Endothelial cell of umbilical vein (primary cell): ENCODE measurements around the gene CCN5. TPM values are rescaled to one million over a fixed set of nuclear protein-coding genes. Genes with fewer than 3 reads are reported as not detected.

Source experiments
- BruUV-seq: library from RNA; stranded (reverse); fragments of 400-500 nt; replicated peaks from 2 replicates; lab custom pipeline; 2021; lab: Mats Ljungman, UMichigan
- CTCF ChIA-PET: fragments of 300-600, 350-600 bp; sonication (Branson Sonifier 250); formaldehyde crosslinking; loops from one replicate; lab custom pipeline; 2021; ENCODE audit warnings: antibody characterized with exemption, inconsistent platforms; lab: Charles Lee
- POLR2A ChIA-PET: fragments of 300-600, 350-600 bp; sonication (Branson Sonifier 250); formaldehyde crosslinking; loops from one replicate; lab custom pipeline; 2021; ENCODE audit warnings: antibody characterized with exemption, inconsistent platforms; lab: Charles Lee
- DNase-seq: peaks from one replicate; pipeline ENCODE4 v3.0.0-alpha.2; 2011; ENCODE audit warnings: low read depth, low spot score
- FAIRE-seq: peaks from 2 replicates; lab custom pipeline; 2011; peaks lifted over from hg19 to GRCh38; lab: Jason Lieb, UNC
- H2AFZ ChIP-seq: 2 replicates; pipeline ENCODE4 v1.6.0; 2012; ENCODE audit warnings: low read depth, low read length, control low read depth, inconsistent platforms
- H3K27ac ChIP-seq: 2 replicates; pipeline ENCODE4 v1.5.1; 2011; ENCODE audit warnings: low read depth, mild to moderate bottlenecking, control low read depth, low read length, moderate library complexity; ENCODE audit not compliant: insufficient read depth
- H3K27me3 ChIP-seq, 2 experiments: 2 replicates each; pipeline versions ENCODE4 v1.6.0 to v1.6.1; 2011; ENCODE audit warnings: low read length in 2 of 2, mixed read lengths in 1 of 2; ENCODE audit not compliant: control insufficient read depth in 2 of 2, insufficient read depth in 2 of 2
- H3K36me3 ChIP-seq, 2 experiments: 2 replicates in 1 of 2; 3 replicates in 1 of 2; pipeline ENCODE4 v1.5.1; 2011; ENCODE audit warnings: low read length in 2 of 2, mild to moderate bottlenecking in 1 of 2, moderate library complexity in 1 of 2; ENCODE audit not compliant: control insufficient read depth in 2 of 2, insufficient read depth in 2 of 2; ENCODE audit errors: extremely low read depth in 1 of 2
- H3K4me1 ChIP-seq: 3 replicates; pipeline ENCODE4 v1.5.1; 2011; ENCODE audit warnings: mild to moderate bottlenecking, low read length; ENCODE audit not compliant: control insufficient read depth, insufficient read depth; ENCODE audit errors: extremely low read depth
- H3K4me2 ChIP-seq: 2 replicates; pipeline ENCODE4 v1.6.1; 2011; ENCODE audit warnings: low read length, control low read depth, mixed read lengths; ENCODE audit not compliant: insufficient read depth
- H3K4me3 ChIP-seq, 3 experiments: fragments of 200-600 bp in 1 of 3; sonication (generic), shearing (Covaris generic) in 1 of 3; replicated peaks in 1 of 3; 2 replicates each; pipeline ENCODE4 v1.5.1; 2011 to 2016; ENCODE audit warnings: control low read depth in 3 of 3, low read length in 3 of 3, mild to moderate bottlenecking in 2 of 3, inconsistent platforms in 1 of 3, low read depth in 1 of 3, moderate library complexity in 1 of 3; ENCODE audit not compliant: insufficient read depth in 1 of 3
- H3K79me2 ChIP-seq: 2 replicates; pipeline ENCODE4 v1.6.0; 2012; ENCODE audit warnings: low read length, inconsistent platforms; ENCODE audit not compliant: control insufficient read depth, insufficient read depth
- H3K9ac ChIP-seq: replicated peaks from 2 replicates; pipeline ENCODE3; 2011; ENCODE audit warnings: low read length, control low read depth; ENCODE audit not compliant: insufficient read depth; ENCODE audit errors: extremely low read depth
- H3K9me1 ChIP-seq: replicated peaks from 3 replicates; pipeline ENCODE4 v1.6.0; 2011; ENCODE audit warnings: mild to moderate bottlenecking, low read length; ENCODE audit not compliant: control insufficient read depth, insufficient read depth; ENCODE audit errors: extremely low read depth
- H3K9me3 ChIP-seq: replicated peaks from 2 replicates; pipeline ENCODE4 v1.5.1; 2012; ENCODE audit warnings: low read length, inconsistent platforms; ENCODE audit not compliant: control insufficient read depth, insufficient read depth
- H4K20me1 ChIP-seq: replicated peaks from 2 replicates; pipeline ENCODE3; 2011; ENCODE audit warnings: mild to moderate bottlenecking, low read length; ENCODE audit not compliant: control insufficient read depth, insufficient read depth; ENCODE audit errors: extremely low read depth
- EZH2 ChIP-seq: IDR thresholded peaks from 2 replicates; pipeline ENCODE4 v1.6.1; 2012; ENCODE audit warnings: borderline replicate concordance, low read depth, mild to moderate bottlenecking, moderate library complexity, low read length, inconsistent platforms; ENCODE audit not compliant: severe bottlenecking
- FOS ChIP-seq: IDR thresholded peaks from 2 replicates; pipeline ENCODE4 v1.6.1; 2011; ENCODE audit warnings: mild to moderate bottlenecking, low read length, moderate library complexity, borderline replicate concordance; ENCODE audit not compliant: insufficient read depth
- GATA2 ChIP-seq: IDR thresholded peaks from 2 replicates; pipeline ENCODE4 v1.7.0; 2011; ENCODE audit warnings: low read depth, mild to moderate bottlenecking, moderate library complexity, mixed read lengths, low read length; ENCODE audit not compliant: insufficient read length, insufficient read depth
- JUN ChIP-seq: IDR thresholded peaks from 2 replicates; pipeline ENCODE4 v1.6.1; 2011; ENCODE audit warnings: borderline replicate concordance, low read depth; ENCODE audit not compliant: insufficient read length, insufficient read depth
- MAX ChIP-seq: IDR thresholded peaks from 2 replicates; pipeline ENCODE4 v1.6.1; 2011; ENCODE audit not compliant: insufficient read depth, insufficient read length
- MYC ChIP-seq: IDR thresholded peaks from one replicate; pipeline ENCODE4 v1.6.1; 2011; ENCODE audit warnings: mild to moderate bottlenecking, low read depth, low read length
- POLR2A ChIP-seq: IDR thresholded peaks from 2 replicates; pipeline ENCODE4 v1.6.1; 2012; ENCODE audit warnings: low read depth, mild to moderate bottlenecking, control low read depth, low read length
- POLR2AphosphoS5 ChIP-seq: IDR thresholded peaks from 2 replicates; pipeline ENCODE4 v1.6.1; 2012; ENCODE audit warnings: low read depth, mild to moderate bottlenecking, control low read depth, low read length, moderate library complexity; ENCODE audit not compliant: insufficient read depth
- dilution Hi-C: fragments of 300-500 bp; cut with MboI; formaldehyde crosslinking; loops from one replicate; pipeline ENCODE4 v1.15.0; 2019; ENCODE audit warnings: low sequenced_read_pairs; ENCODE audit not compliant: extremely low pct_ligation_motif_present
- intact Hi-C: fragments of 100-400 bp; cut with micrococcal nuclease; formaldehyde crosslinking; loops from one replicate; pipeline ENCODE4 v1.10.0; 2022
- polyA plus RNA-seq, 4 experiments: library from polyadenylated mRNA; depleted of rRNA in 3 of 4; stranded (reverse) in 3 of 4; unstranded in 1 of 4; fragments of >200 nt; gene quantifications; 2 replicates each; pipeline versions ENCODE4 v1.2.1 to v1.2.3, GENCODE V29; 2011 to 2012; ENCODE audit warnings: missing spikeins in 1 of 4
- total RNA-seq: library from RNA; stranded (reverse); gene quantifications from 2 replicates; pipeline ENCODE4 v1.2.3, GENCODE V29; 2021
- TF ChIP-seq, protein P1 (sequence below), 2 donors: IDR thresholded peaks; 1 replicate in 1 of 2; 2 replicates in 1 of 2; pipeline ENCODE4 v1.5.1; 2011; ENCODE audit warnings: low read length in 2 of 2, mild to moderate bottlenecking in 2 of 2, moderate library complexity in 2 of 2, control low read depth in 1 of 2, inconsistent platforms in 1 of 2, low read depth in 1 of 2; ENCODE audit not compliant: insufficient read depth in 1 of 2; ENCODE audit errors: extremely low read depth in 1 of 2

The CCN5 gene
- total and polyA plus RNA-seq, 2 donors (not counting 3 experiments of a cell fraction or from before 2014, with no cell fraction given) = 0.03 TPM; not detected in 1

DNA sequence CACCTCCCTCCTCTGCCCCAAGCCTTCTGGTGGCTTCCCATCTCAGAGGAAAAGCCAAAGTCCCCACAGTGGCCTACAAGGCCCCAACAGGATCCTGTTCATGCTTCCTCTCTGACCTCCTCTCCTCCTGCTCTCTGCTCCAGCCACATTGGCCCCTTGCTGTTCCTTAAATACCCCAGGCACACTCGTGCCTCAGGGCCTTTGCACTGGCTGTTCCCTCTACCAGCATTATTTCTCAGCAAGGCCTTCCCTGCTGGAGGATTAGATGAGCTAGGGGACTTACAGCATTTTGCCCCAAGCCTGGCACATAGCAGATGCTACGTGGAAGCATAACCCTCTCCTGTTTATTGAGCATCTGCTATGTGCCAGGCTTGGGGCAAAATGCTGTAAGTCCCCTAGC is 7.8 kb downstream of the CCN5 start:
- H3K27ac ChIP-seq = no peak overlapping the region
- no peak overlapping the region for H3K4me3 ChIP-seq
- no peaks in the 10 kb centered on the region for H3K36me3 ChIP-seq
- TF ChIP-seq MAX (no peak), GATA2 (no peak), EZH2 (no peak), FOS (no peak), POLR2AphosphoS5 (no peak), POLR2A (no peak), JUN (no peak), MYC (no peak)
- TF ChIP-seq, protein P1, sequence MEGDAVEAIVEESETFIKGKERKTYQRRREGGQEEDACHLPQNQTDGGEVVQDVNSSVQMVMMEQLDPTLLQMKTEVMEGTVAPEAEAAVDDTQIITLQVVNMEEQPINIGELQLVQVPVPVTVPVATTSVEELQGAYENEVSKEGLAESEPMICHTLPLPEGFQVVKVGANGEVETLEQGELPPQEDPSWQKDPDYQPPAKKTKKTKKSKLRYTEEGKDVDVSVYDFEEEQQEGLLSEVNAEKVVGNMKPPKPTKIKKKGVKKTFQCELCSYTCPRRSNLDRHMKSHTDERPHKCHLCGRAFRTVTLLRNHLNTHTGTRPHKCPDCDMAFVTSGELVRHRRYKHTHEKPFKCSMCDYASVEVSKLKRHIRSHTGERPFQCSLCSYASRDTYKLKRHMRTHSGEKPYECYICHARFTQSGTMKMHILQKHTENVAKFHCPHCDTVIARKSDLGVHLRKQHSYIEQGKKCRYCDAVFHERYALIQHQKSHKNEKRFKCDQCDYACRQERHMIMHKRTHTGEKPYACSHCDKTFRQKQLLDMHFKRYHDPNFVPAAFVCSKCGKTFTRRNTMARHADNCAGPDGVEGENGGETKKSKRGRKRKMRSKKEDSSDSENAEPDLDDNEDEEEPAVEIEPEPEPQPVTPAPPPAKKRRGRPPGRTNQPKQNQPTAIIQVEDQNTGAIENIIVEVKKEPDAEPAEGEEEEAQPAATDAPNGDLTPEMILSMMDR (IDR thresholded peaks at IDR 0.05; ENCODE audit: extremely low read depth in 1 of 2, insufficient read depth in 1 of 2, low read depth in 1 of 2, low read length in 2 of 2) = no peak
- no peaks in the 10 kb centered on the region for H3K9me1 ChIP-seq
- H3K4me2 ChIP-seq = no peak overlapping the region
- peaks cover 16% of the 10 kb centered on the region for H3K4me1 ChIP-seq
- no peak overlapping the region for H2AFZ ChIP-seq
- FAIRE-seq (no peak), DNase-seq (no peak)
- CTCF ChIA-PET = interaction anchor here (1.0 to 1.8 kb wide), 7 partner anchors 8 to 412 kb away, joined by 3 to 8 read pairs (median 3); partner anchors contain the start of gene CCN5
- no TSS peak for BruUV-seq
- dilution Hi-C loops (no loop called here), intact Hi-C loops (no loop called here)
- no peak overlapping the region for H3K9ac ChIP-seq
- H3K9me3 ChIP-seq = no peaks in the 10 kb centered on the region
- H3K27me3 ChIP-seq = no peaks in the 10 kb centered on the region
- POLR2A ChIA-PET = no interaction called here
- no peaks in the 10 kb centered on the region for H3K79me2 ChIP-seq
- no peaks in the 10 kb centered on the region for H4K20me1 ChIP-seq
